HG02943 (cell line): ENCODE measurements around the gene ISX.
A peak's percentile ranks its signal among the peaks of the same experiment; 100 is the strongest.

ENCODE experiments used
- ATAC-seq: cut with Tn5 transposase; IDR thresholded peaks from one replicate; pipeline ENCODE4 v1.9.1; 2021; ENCODE audit warnings: mild to moderate bottlenecking, low read depth, moderate library complexity; ENCODE audit not compliant: unreplicated experiment

ISX gene

DNA sequence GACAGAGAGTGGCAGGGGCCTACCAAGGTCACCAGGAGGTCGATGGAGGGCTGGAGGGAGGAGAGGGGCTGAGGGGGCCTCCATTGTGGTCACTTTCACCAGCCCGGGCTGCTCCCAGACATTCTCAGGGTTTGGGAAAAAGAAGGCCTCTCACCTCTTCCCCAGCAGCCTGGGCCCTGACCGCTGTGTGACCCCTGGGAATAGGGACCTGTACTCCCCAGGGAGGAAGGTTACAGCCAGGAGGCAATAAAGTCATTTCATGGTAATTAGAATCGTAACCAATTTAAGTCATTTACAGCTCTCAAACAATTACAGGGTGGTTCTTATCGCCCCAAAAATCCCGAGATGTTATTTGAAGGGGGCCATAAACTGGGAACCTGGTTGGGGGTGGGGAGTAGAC is 37.8 kb downstream of the ISX start:
- no peak for ATAC-seq

DNA sequence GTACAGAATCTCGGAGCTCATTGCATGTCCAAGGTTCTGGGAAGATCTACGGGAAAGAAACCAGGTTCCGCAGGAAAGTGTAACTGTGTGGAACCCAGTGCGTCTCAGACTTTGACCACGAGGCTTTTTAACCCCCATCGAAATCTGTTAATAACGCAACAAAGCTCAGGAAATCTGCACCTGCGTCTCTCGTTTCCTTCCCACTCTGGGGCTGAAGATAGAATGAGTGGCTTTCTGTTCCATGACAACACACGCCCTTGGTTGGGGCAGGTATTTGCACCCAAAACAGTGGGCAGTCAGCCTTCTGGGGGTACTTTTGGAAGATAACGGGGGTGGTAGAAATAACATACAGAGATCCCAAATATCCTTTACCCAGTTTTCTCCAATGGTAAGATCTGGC is 38.5 kb downstream of the ISX start:
- ATAC-seq, result no peak

DNA sequence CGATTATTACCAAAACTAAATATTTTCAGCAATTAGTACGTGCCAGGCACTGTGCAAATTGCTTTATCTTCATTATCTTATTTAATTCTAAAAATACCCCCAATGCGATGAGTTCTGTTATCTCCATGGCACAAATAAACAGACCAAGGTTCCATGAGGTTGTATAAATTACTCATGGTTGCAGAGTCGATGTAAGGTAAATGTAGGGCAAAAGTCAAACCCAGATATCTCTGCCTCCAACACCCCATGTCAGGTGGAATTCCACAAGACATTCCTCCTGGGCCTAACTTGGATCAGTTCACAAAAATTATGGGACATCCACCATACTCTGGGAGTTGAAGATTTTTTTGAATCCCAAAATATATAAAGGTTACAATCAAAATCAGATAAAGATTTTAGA is 43.7 kb downstream of the ISX start:
- ATAC-seq, result no peak

DNA sequence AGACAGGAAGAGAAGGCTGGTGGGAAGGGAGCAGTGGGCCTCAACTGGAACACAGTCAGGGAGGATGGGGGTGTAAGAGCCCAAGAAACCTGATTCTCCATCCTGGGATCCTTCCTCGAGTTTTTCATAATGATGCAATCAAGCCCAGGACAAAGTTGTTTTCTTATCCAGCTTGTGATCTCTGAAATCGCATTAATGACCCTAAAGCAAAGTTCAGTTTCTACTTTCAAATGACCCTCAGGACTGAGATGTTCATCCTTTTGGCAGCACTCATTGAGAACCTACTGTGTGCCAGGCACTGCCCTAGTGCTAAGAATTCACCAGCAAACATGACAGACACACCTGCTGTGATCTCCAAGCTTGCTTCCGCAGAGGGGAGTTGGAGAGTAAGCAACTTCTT is 45.3 kb downstream of the ISX start:
- ATAC-seq, result no peak

DNA sequence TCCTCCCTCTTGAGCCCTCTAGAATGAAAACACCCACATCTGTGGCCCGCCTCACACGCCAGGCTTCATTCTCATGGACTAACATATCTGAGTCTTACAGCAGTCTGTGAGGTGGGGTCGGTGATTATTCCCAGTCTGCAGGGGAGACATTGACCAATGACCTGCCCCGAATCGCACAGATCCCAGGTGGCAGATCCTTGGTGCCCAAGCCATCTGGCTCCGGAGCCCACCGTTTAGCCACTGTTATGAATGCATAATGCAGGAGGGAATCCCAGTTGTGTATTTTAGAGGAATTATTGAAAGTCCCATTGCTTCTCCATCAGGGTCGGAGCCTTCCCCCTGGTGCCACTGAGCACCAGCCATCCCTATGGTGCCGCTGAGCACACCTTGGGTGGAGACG is 47.4 kb downstream of the ISX start:
- no peak for ATAC-seq

DNA sequence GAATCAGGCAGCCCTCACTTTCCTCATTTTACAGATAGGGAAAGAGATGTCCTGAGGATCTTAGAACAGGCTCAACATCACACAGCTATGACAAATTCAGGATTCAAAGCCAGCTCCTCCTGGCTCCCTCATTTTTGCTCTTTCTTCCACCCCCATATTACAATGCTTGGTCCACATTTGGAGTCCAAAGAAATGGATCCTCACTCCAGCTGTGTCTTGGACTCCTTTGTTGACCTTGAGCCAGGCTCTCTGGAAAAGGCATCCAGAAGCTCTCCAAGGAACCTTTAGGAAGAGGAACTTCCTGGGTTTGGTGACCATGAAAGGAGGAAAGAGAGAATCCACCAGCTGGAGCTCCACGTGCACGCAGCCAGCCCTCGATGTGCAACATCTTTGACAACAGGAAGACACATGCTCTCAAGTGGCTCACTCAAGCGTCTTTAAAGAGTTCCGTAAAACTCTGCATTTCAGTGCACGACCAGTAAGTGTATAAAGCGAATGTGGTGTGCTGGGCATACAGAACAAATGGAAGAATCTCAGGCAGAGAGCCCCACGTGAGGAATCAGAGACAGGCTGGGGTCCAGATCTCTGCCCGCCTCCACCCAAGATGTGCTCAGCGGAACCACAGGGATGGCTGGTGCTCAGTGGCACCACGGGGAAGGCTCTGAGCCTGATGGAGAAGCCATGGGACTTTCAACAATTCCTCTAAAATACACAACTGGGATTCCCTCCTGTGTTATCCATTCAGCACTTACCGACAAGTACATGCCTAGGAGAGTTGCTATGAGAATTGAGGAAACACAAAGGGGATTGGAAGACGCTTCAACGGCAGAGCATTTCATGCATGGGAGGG is 48.4 kb downstream of the ISX start:
- ATAC-seq, result no peak

DNA sequence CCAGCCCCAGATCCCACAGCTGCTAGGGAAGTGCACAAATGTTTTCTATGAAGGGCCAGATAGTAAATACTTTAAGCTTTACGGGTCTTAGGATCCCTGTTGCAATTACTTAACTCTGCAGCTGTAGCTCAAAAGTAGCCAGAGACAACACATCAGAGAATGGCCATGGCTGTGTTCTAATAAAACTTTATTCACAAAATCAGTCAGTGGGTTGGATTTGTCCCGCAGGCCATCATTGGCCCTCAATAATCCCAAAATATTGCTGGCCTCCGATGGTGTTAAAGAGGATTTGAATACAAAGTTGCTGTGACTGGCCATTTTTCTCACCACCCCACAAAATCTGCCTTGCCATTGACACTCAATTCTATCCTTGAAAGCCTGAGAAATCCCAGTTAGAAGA is 49.6 kb downstream of the ISX start:
- ATAC-seq, result no peak

DNA sequence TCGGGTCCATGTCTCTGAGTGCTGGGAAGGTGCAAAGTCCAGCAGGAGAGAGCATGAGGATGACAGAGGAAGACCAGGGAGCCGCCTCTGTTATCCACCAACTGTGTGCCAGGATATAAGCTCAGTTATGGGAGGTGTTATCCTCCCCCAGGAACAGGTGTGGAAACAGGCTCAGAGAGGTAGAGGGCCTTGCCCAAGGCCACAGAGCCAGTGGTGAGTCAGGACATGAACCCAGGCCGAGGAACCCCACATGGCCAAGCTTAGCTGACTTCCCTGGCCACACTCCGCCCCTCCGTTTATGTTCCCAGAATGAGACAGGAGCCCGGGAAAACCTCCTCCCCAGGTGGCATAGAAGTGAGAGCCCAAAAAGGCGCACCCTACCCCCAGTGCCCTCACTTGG is 50.3 kb downstream of the ISX start:
- ATAC-seq, result no peak

DNA sequence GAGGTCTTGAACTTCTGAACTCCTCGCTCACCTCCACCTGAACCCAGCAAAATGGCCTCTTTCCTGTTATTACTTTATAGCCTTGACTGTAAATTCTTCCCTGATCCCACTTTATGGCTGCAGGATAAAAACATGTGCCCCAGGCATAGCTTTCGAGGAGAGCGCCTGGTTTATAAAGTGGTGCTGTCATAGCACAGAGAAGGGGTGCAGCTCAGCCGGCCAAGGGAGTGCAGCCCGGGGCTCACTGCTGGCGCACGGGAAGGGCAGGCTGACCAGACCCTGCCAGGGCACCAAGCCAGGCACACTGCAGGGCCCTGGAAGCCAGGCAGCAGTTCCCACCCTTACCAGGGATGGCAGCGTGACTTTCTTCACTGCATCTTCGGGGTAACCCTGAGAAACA is 50.9 kb downstream of the ISX start:
- no peak for ATAC-seq

DNA sequence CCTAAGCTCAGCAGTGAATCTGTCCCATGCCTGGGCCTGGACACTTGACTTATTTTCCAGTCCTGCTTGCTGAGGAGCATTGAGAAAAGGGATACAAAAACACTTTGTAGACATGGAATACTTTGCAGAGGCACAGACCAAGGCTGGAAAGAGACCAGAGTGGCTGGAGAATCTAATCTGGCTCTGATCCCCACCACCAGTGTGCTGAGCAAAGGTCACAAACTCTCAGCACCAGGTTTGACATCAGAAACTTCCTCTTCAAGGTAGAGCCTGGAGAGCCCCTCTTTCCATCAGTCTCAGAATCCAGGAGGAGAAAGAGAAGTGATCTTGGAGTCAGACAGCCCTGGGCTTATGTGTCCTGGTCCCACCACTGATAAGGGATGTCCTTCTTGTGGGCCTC is 53.5 kb downstream of the ISX start:
- no peak for ATAC-seq

DNA sequence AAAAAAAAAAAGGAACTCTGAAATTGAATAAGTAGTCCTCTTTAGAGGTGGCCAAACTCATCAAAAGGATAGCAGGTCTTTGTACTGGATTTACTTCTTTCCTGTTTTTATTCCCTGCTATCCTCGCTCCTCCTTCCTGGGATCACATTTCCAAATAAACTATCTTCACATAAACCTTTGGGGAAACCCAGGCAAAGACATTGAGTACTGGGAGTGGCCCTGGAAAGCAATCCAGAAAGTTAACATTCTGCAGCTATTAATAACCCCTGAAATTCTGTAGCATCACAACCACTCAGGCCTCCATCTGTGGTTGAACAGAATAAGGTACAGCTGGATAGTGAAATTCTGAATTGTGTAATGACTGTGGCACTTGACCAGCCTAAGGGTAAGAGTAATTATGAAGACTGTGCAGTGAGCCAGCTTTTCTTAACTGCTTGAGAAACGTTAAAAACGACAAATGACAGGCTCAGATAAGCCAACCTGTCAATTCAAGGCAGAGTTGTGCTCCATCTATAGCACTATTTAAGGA is 58.8 kb downstream of the ISX start:
- ATAC-seq, result no peak

DNA sequence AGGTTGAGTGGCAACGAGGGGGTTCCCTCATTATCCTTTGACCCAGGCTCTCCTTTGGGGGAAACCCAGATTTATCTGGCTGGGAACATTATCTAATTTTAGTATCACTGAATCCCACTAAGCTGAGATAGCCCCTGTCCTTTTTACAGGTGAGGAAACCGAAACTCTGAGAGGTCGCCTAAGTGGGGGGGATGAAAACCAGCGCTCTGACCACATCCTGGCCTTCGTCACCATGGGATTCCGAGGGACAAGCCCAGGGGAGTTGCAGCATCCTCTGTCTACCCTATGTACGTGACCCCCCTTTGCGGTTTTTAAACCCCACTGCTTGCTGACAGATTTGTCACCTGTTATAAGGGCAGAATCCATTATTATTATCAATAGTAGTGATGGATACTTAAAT is 61.0 kb downstream of the ISX start:
- peak; percentile 51 for ATAC-seq

DNA sequence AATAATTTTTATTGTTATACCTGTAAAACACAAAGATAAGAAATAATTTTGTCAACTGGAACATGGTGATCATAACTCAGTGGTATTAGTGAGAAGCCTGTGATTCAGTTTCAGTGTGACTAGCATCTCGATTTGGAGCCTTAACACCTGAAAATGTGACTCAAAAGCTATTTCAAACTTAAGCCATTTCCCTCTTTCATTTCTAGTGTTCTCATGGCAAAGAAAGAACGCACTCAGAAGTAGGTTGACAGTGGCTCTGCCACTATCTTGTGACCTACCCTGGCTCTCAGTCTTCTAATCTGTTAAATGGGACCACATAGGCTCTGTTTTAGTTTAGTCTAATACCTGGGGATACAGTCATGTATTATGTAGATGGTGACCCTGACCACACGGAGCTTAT is 62.7 kb downstream of the ISX start:
- ATAC-seq, result no peak

DNA sequence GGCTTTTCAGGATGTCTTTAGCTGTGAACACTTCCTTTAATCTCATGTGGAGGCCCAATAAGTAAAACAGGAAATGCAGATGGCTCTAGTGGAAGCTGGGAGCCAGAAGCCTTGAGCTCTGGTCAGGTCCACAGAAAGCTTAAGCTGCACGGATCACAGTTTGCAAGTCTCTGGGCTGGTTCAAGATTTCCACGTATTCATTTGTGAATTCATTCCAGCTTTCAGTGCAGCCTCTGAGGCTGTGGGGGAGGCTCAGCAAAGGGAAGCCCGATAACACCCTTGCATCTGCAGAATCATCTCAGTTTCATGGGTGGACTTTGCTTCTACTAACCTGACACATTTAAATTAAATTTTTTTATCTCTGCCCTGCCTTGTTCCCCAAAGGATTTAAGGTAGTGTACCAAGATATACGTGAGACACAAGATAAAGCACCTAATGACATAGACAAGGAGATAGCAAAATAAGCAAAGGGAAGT is 65.6 kb downstream of the ISX start:
- no peak for ATAC-seq

DNA sequence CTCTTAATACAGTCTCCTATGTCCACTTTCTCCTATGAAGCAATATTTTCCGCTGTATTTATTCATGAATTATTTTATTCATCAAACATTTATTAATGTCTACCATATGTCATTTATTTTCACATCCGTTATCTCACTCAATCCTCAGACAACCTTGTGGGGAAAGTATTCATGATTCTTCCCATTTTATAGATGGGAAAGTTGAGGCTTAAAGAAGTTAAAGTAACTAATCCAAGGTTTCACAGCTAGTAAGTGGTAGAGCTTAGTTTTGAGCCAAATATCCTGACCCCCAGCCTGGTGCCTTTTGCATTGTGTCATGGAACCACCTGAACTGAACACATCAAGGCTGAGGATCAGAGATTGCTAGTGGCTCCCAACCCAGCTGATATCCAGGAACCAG is 66.6 kb downstream of the ISX start:
- ATAC-seq, result no peak

DNA sequence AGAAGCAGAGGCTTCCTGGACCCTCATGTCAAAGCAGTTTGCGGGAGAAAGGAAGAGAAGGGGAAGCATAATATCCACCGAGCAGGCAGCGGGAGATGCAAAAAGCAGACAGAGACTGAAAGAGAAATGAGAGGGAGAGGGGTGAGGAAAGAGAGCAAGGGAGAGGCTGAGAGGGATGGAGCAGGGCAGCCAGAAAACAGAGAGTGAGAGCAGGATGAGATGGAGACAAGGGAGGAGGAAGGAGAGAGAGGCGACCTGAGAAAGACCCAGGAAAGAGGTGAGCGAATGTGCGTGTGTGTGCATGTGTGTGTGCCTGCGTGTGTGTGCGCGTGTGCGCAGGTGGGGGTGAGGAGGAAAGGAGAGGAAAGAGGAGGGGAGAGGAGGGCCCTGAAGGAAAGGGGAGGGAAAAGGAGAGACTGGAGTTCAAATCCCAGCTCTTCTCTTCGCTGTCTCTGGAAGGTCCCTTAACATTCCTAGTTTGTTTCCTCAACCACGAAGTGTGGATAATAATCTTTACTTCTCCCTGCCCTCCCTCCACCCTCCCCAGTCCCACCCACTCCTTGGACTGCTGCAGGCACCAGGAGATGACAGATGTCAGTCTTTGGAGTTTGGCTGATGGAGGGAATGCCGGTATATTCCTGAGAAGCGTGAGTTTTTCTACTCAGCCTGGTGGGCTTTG is 67.9 kb downstream of the ISX start:
- no peak for ATAC-seq

DNA sequence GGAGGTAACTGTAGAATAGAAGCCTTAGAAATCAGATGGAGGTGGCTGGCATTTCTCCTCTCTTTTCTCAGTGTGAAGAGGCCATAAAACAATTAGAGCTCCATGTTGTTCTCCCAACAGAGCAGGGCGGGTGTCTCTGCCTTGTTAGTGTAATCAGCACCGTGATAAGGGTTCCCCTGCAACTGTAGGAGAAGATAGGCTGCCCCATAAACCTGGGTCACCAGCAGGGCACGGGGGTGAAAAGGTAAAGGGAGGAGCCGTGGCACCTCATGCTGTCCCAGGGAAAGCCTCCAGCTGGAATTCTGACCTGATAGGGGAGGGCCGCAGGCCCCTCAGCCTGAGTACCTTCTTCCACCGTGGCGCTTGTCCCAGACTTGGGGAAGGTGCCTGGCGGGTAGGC is 68.7 kb downstream of the ISX start:
- ATAC-seq, result no peak

DNA sequence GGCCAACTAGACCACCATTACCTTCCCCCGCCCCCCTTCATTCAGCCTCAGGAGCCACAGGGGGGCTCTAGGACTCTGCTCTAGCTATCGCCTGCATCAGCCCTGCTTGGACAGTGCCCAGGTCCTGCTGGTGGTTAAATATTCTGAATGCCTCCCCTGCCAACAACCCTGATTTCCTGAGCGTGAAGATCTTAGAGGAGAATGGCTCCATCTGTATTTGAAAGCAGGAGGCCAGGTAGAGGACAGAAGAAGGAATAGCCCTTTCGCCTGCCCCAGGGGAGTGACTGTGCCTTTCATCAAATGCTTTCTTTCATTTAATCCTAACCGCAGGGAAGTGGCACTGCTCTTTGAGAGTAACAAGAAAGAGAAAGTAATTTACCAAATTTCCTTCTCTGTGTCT is 69.2 kb downstream of the ISX start:
- no peak for ATAC-seq
